ENCODE results near the gene PITHD1. TPM values are rescaled to one million over a fixed set of nuclear protein-coding genes. Genes with fewer than 3 reads are reported as not detected.

PITHD1 gene
- total RNA-seq, 4 donors from 2014 or later = 46.5 to 71.4 (median 53.4) TPM

- no peak for TF ChIP-seq CTCF (IDR thresholded peaks at IDR 0.05; ENCODE audit: low read depth)
These were observed 32.8 kb downstream of the PITHD1 start for GRCh38 chr1:23810818-23811540.

GRCh38 chr1:23814016-23814415 is 35.8 kb downstream of the PITHD1 start:
- TF ChIP-seq CTCF (IDR thresholded peaks at IDR 0.05; ENCODE audit: low read depth) = no peak

GRCh38 chr1:23816361-23816760 is 38.1 kb downstream of the PITHD1 start:
- no peak for TF ChIP-seq CTCF (IDR thresholded peaks at IDR 0.05; ENCODE audit: low read depth)

GRCh38 chr1:23816906-23817305 is 38.7 kb downstream of the PITHD1 start:
- TF ChIP-seq CTCF (IDR thresholded peaks at IDR 0.05; ENCODE audit: low read depth) = no peak

- no peak for TF ChIP-seq CTCF (IDR thresholded peaks at IDR 0.05; ENCODE audit: low read depth)
These were observed 39.4 kb downstream of the PITHD1 start for GRCh38 chr1:23817633-23818032.

- TF ChIP-seq CTCF (IDR thresholded peaks at IDR 0.05; ENCODE audit: low read depth) = no peak
These were observed 45.5 kb downstream of the PITHD1 start for GRCh38 chr1:23823767-23824166.

GRCh38 chr1:23824711-23825075 is 46.5 kb downstream of the PITHD1 start:
- no peak for TF ChIP-seq CTCF (IDR thresholded peaks at IDR 0.05; ENCODE audit: low read depth)

Measured in subcutaneous adipose tissue (tissue), 4 donors.